DOHH2 (cell line): ENCODE results near the gene KRTAP9-8.

Experiments used
- H3F3A ChIP-seq: fragments of 200-600 bp; sonication (generic), shearing (Covaris generic); 2 replicates; pipeline ENCODE4 v1.6.0; 2016; ENCODE audit warnings: antibody characterized with exemption, mild to moderate bottlenecking; ENCODE audit not compliant: control insufficient read depth, insufficient read depth
- H3K27ac ChIP-seq: fragments of 200-600 bp; sonication (generic); 2 replicates; pipeline ENCODE4 v1.5.1; 2014; ENCODE audit warnings: low read depth, mild to moderate bottlenecking, low read length, moderate library complexity
- H3K27me3 ChIP-seq: fragments of 200-600 bp; sonication (generic); 2 replicates; pipeline ENCODE4 v1.6.1; 2014; ENCODE audit warnings: mild to moderate bottlenecking, low read length, mixed read lengths; ENCODE audit not compliant: control insufficient read depth
- H3K36me3 ChIP-seq: fragments of 200-600 bp; sonication (generic); 2 replicates; pipeline ENCODE4 v1.6.1; 2014; ENCODE audit warnings: mild to moderate bottlenecking, low read length, moderate library complexity, mixed read lengths; ENCODE audit not compliant: control insufficient read depth
- H3K4me1 ChIP-seq: fragments of 200-600 bp; sonication (generic); 2 replicates; pipeline ENCODE4 v1.6.1; 2014; ENCODE audit warnings: mild to moderate bottlenecking, low read length, mixed read lengths; ENCODE audit not compliant: control insufficient read depth
- H3K4me2 ChIP-seq: fragments of 200-600 bp; sonication (generic); 2 replicates; pipeline ENCODE4 v1.6.0; 2014; ENCODE audit warnings: mild to moderate bottlenecking, low read length, moderate library complexity
- H3K4me3 ChIP-seq: fragments of 200-600 bp; sonication (generic); 2 replicates; pipeline ENCODE4 v1.5.1; 2014; ENCODE audit warnings: mild to moderate bottlenecking, low read length, mixed read lengths
- H3K79me2 ChIP-seq: fragments of 200-600 bp; sonication (generic); 2 replicates; pipeline ENCODE4 v1.6.1; 2014; ENCODE audit warnings: mild to moderate bottlenecking, low read length, mixed read lengths; ENCODE audit not compliant: control insufficient read depth
- H3K9me2 ChIP-seq: fragments of 200-600 bp; sonication (generic); replicated peaks from 2 replicates; pipeline ENCODE4 v1.6.1; 2014; ENCODE audit warnings: mild to moderate bottlenecking, low read length, mixed read lengths; ENCODE audit not compliant: control insufficient read depth
- H3K9me3 ChIP-seq: fragments of 200-600 bp; sonication (generic); 2 replicates; pipeline ENCODE4 v1.6.1; 2014; ENCODE audit warnings: antibody characterized with exemption, low read length, mixed read lengths; ENCODE audit not compliant: control insufficient read depth, insufficient read depth
- H4K20me1 ChIP-seq: fragments of 200-600 bp; sonication (generic); 2 replicates; pipeline ENCODE4 v1.6.0; 2014; ENCODE audit warnings: low read depth, mild to moderate bottlenecking, antibody characterized with exemption, low read length, moderate library complexity; ENCODE audit not compliant: control insufficient read depth, insufficient read depth
- EZH2phosphoT487 ChIP-seq: fragments of 200-600 bp; sonication (generic); IDR thresholded peaks from 2 replicates; pipeline ENCODE4 v1.6.1; 2017; ENCODE audit warnings: borderline replicate concordance, mild to moderate bottlenecking, antibody characterized with exemption, low read length, moderate library complexity, mixed read lengths
- TF ChIP-seq, protein P1 (sequence below): fragments of 200-600 bp; sonication (generic); IDR thresholded peaks from one replicate; pipeline ENCODE4 v1.5.1; 2014; ENCODE audit warnings: antibody characterized with exemption, mild to moderate bottlenecking, low read depth, low read length; ENCODE audit not compliant: poor library complexity, severe bottlenecking

KRTAP9-8 gene

DNA sequence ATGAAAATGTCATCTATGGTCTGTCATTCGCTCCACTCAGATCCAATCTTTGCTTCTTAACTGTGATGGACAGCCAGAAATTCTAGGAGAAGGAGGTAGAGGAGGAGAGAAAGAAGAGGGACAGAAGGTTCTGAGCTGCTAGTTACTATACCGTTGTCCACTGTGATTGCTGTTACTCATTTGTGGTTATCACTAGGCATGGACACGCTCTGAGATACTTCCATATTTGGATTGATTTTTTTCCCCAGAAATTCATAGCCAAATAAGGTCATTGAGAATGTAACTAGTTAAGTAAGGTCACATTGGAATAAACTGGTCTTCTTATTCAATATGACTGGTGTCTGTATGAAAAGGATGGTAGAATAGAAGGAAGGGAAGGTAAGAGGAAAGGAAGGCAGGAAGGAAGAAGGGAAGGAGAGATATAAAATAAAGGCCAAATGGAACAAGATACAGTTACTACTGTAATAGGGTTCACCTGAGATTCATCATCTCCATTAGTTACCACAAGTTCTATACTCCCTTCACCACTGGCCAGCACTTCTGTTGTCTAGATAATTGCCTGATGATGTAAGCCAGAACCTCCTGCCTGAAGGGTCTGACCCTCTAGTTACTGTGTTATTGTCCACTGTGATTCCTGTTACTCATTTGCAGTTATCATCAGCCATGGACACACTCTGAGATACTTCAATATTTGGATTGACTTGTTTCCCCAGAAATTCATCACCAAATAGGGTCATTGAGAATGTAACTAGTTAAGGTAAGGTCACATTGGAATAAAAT is 40.6 kb downstream of the KRTAP9-8 start:
- Histone ChIP-seq H3K27me3 (peaks cover 27% of the 10 kb centered on the region), H3K36me3 (no peaks in the 10 kb centered on the region), H3K4me1 (no peaks in the 10 kb centered on the region), H3K4me2 (no peak overlapping the region), H3F3A (no peaks in the 10 kb centered on the region), H3K79me2 (no peaks in the 10 kb centered on the region), H3K9me3 (no peaks in the 10 kb centered on the region), H3K27ac (no peak overlapping the region), H4K20me1 (no peaks in the 10 kb centered on the region), H3K9me2 (no peaks in the 10 kb centered on the region), H3K4me3 (no peak overlapping the region)
- TF ChIP-seq, protein P1, sequence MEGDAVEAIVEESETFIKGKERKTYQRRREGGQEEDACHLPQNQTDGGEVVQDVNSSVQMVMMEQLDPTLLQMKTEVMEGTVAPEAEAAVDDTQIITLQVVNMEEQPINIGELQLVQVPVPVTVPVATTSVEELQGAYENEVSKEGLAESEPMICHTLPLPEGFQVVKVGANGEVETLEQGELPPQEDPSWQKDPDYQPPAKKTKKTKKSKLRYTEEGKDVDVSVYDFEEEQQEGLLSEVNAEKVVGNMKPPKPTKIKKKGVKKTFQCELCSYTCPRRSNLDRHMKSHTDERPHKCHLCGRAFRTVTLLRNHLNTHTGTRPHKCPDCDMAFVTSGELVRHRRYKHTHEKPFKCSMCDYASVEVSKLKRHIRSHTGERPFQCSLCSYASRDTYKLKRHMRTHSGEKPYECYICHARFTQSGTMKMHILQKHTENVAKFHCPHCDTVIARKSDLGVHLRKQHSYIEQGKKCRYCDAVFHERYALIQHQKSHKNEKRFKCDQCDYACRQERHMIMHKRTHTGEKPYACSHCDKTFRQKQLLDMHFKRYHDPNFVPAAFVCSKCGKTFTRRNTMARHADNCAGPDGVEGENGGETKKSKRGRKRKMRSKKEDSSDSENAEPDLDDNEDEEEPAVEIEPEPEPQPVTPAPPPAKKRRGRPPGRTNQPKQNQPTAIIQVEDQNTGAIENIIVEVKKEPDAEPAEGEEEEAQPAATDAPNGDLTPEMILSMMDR: no peak
- no peak for TF ChIP-seq EZH2phosphoT487

DNA sequence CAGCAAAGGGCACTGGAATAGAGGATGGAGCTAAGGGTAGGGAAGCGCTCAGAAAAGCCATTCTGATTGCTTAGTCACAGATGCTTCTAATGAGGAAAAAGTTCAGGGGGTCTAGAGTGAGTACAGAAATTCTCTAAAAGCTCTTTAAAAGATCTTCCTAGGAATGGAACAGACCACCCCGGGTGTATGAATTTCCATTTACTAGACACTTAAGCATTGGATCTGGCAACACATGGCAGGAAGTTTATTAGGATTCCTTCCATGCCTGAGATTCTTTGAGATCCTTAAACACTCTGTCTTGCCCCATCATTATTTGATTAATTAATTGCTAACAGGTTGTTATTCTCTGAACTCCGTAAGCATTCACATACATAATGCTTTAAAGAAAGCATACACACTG is 46.2 kb downstream of the KRTAP9-8 start:
- Histone ChIP-seq H3F3A (no peaks in the 10 kb centered on the region), H3K4me3 (no peak overlapping the region), H3K9me2 (no peaks in the 10 kb centered on the region), H3K9me3 (no peaks in the 10 kb centered on the region), H3K4me1 (no peaks in the 10 kb centered on the region), H3K79me2 (no peaks in the 10 kb centered on the region), H3K4me2 (no peak overlapping the region), H3K27me3 (peaks cover 14% of the 10 kb centered on the region), H3K36me3 (no peaks in the 10 kb centered on the region), H3K27ac (no peak overlapping the region), H4K20me1 (no peaks in the 10 kb centered on the region)
- TF ChIP-seq, protein P1: no peak
- TF ChIP-seq EZH2phosphoT487: no peak

DNA sequence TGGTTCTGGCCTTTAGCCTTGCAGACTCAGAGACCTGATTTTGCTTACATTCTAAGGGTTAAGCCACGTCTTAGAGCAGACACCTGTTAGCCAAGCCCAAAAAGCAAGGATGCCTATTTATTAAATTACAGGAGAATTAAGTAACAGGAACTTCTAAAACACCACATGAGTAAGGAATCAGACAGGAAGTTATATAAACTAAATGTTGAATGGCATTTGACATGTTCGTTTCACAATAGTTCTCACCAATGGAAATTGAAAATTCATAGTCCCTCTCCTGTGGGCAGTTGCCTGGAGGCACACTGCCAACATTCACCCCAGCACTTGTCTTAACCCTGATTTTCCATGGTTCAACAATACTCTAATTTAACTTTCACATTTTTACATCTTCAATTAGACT is 46.7 kb downstream of the KRTAP9-8 start:
- H3K79me2 ChIP-seq: no peaks in the 10 kb centered on the region
- H3K4me2 ChIP-seq: no peak overlapping the region
- no peaks in the 10 kb centered on the region for H4K20me1 ChIP-seq
- H3K27ac ChIP-seq: no peak overlapping the region
- no peaks in the 10 kb centered on the region for H3K9me3 ChIP-seq
- H3K36me3 ChIP-seq: no peaks in the 10 kb centered on the region
- no peaks in the 10 kb centered on the region for H3K4me1 ChIP-seq
- H3F3A ChIP-seq: no peaks in the 10 kb centered on the region
- H3K4me3 ChIP-seq: no peak overlapping the region
- TF ChIP-seq, protein P1: no peak
- TF ChIP-seq EZH2phosphoT487: no peak
- H3K27me3 ChIP-seq: peaks cover 14% of the 10 kb centered on the region
- no peaks in the 10 kb centered on the region for H3K9me2 ChIP-seq
